AG20443 (cell line): ENCODE measurements around the gene GPR32.
"Not testable (repeated sequence)": the region's sequence is repeated elsewhere in the genome, so short reads cannot be mapped to it uniquely, and the experiment has no call there.

Source experiments
- DNase-seq: peaks from one replicate; pipeline ENCODE4 v3.0.0; 2012; ENCODE audit warnings: low spot score, mixed read lengths

The GPR32 gene

DNA sequence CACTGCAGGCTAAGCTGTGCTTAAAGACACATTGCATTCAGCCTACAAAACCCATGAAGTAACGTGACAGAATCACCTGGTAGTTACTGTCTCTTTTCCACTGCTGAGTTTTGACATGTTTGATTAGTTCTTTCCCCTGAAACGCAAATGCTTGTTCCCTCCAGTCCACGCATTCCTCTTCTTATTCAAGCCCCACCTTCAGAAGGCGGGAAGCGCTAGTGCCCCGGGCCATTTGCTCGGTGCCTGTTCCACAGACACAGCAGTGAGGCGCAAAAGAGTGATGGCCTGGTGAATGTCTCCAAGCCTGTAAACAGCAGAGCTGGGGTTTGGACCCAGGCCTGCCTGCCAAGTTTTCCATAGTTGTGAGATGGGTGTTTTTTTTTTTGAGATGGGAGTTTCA, 30.8 kb downstream of the GPR32 start:
- no peak for DNase-seq

DNA sequence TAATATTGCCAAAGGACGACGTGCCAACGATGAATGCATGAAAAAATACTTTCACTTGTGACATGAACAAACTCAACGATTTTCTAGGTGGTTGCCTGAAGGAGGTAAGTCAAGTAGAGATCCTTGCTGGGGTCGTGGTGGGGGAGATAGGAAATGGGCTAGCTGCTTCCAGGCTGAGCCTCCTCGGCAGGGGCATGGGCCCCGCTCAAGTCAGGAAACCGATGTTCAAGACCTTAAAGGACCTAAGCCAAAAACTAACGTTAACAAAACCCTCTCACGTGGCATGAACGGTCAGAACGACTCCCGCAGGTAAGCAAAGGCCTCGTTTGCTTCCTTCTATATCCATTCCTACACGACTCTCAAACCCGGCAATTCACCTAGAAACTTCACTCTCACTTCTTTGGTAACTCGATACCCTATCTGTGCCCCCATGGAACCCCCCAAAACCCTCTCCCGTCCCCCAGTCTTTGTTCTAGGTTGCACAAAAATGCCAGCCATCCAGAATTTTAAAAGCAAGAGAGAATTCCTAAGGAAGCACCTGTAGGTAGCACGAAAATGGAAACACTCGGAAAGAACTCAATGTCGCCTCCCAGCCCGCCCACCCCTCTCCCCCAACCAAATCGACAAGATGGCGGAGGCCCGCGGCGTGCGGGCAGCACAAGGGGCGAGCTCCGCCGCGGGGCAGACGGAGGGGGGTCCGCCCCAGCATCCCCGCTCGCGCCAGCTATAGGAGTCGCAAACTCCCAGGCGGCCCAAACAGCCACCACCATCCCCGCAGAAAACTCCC, 33.6 kb downstream of the GPR32 start:
- peak; percentile 39 for DNase-seq

DNA sequence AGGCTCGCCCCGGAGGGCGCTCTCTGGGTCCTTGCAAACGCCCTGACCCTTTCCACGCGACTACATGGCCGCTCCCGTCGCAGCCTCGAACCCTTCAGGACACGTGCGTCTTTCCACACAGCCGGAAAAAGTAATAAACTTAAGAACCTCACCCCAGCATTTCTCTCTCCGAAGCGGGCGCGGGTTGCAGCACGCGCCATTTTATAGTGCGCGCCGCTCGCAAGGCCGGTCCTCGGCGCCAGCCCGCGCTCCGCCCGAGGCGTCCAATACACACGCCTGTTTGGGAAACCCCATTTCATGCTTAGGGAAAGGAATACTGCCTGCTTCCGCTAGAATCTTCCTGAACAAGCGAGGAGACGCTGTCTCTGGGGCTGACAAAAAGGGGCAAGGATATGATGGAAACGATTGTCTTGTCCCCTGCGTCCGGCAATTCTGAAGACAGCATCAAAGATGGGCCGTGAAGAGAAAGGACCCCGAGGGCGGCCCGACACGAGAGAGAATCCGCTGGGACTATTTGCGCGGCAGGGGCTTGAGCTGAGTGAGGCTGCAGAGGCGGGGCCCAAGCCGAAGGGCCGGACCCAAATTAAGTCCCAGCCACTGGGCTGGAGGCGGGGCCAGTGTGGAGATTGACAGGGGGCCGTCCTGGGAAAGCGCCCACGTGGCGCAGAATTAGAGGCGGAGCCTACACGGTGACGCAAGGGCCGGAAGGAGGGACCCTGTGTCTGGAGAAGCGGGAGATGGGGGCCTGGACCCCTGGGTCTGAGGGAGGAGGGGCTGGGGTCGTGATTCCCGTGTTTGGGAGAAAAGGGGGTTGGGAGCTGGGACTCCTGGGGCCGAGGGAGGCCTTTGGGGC, 34.4 kb downstream of the GPR32 start:
- DNase-seq = peak; percentile 99

DNA sequence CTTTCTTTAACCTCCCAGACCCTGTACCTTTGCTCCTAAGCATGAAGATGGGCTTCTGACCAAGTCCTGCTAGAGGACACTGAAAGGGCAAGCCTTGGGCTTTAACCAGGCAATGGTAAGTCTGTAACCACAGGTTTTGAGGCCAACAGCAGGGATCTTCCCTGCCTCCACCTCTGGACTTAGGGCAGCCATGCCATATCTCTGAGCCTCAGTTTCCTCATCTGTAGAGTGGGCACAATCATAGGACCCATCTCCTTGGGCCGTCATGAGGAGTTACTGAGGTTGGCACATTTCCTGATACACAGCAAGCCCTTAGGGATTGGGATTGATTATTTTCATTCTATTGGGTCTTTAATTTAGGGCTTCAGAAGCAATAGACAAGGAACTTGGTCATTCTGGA, 38.6 kb downstream of the GPR32 start:
- no peak for DNase-seq

DNA sequence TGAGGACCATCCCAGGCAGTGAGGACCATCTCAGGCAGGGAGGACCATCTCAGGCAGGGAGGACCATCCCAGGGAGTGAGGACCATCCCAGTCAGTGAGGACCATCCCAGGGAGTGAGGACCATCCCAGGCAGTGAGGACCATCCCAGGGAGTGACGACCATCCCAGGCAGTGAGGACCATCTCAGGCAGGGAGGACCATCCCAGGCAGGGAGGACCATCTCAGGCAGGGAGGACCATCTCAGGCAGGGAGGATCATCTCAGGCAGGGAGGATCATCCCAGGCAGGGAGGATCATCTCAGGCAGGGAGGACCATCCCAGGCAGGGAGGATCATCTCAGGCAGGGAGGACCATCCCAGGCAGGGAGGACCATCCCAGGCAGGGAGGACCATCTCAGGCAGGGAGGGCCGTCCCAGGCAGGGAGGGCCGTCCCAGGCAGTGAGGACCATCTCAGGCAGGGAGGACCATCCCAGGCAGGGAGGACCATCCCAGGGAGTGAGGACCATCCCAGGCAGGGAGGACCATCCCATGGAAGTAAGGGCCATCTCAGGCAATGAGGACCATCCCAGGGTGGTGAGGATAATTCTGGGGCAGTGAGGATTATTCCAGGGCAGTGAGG, 41.5 kb downstream of the GPR32 start:
- not testable (repeated sequence) for DNase-seq

DNA sequence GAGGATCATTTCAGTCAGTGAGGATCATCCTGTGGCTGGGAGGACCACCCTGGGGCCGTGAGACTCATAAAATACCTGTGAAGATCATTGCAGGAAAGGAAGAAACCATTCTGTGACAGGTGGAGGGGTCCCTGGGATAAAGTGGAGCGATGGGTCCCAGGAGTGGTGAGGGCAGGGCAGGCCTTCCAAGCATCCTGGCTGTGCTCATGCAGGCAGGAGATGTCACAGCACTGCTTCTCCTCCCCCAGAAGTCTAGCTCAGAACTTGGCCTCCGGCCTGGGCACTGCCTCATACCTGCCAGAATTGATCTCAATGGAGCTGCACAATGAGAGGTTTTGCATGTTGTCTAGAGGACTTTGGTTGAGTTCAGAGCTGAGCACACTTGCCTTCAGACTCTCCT, 42.2 kb downstream of the GPR32 start:
- no peak for DNase-seq

DNA sequence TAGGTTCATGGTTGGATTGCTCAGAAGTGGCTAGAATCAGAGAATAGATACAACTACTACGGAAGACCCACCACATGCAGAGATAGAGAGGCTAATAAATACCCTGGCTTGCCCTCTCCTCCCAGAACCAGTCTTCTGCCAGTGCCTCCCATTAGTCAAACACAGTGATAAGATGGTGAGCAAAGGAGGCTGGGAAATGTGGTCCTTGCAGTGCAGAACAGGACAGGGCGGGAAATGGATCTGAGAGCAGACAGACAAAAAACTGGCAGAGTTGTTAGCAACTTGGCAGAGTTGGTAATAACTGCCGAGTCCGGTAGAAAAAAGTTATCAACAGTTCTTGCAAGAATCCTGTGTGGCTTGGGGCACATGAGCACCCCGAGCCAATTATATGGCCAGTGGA, 44.6 kb downstream of the GPR32 start:
- no peak for DNase-seq

DNA sequence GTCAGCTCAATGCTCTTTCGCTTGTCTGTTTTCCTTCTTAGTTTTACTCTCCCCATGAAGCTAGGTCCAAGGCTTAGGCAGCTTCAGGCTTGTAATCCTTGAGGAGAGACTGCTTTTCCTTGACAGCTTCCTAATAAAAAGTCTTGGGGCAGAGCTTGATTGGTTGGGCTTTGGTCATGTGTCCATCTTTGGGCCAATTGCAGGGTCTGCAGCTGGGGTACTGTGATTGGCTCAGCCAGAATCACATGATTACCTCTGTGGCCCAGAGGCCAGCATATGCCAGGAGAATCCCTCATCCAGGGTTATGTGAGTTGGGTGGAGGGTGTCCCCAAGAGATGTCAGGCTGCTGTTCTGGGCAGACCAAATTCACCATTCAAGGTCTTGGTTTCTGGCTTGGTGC, 45.2 kb downstream of the GPR32 start:
- DNase-seq = no peak

DNA sequence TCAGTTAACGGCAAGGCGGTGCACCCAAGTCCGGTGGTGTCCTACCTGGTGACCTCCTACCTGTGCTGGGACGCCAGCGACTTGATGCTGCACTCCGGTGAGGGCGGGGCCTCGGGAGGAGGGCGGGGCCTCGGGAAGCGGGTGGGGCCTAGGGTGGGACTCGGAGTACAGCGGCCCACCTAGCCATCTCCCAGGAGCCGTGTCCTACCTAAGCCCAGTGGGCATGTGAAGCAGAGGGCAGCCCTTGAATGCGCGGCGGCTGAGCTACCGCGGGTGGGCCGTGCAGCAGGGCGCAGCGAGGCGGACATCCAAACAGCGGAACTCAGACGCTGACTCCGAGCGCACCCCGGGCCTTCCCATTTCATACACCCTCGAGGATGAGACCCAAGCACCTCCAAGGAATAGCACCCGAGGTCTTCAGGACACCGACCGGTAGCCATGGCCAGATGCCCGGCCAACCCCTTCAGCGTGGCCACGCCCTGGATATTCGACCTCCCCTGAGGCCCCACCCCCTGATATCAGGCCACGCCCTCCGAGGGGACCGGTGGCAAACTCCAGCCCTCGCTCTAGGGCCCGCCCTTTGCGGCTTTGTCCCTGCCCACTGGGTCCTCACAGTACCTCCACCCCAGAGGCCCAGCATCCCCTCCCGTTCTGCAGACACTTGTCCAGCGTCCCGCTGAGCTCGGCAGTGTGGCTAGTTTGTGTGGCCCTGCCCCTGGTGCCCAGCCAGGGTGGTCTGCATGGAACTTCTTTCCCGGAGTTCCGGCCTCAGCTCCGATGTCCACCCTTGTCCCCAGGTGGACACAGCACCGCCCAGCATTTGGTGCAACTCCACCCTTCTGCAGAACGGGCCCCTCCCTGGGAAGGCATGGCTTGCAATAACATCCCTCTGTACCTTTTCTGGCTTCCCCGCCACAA, 47.9 kb downstream of the GPR32 start:
- DNase-seq = peak; percentile 67

DNA sequence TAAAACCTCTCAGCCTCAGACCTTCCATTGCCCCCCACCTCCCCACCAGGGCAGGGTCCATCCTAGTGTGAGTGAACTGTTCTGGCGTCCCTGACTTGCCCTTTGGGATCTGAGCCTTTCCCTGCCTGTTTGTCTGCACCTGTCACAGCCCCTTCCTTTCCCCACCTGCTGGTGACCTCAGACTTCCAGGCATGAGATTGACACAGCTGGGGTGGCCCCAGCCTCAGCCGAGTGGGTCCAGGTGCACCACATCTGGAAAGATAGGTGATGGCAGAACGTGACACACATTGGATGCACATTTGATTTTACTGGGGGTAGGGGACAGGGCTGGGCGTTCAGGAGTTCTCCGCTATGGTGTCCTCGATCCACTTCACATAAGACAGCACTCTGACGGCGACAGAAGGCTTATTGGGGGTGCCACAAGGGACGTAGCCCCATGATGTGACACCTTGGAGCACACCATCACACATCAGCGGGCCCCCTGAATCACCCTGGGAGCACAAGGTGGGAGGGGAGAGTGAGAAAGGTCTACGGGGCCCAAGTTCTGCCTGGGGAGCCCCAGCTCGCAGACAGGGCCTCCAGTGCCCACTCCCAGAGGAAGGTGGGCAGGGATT, 48.7 kb downstream of the GPR32 start:
- no peak for DNase-seq

DNA sequence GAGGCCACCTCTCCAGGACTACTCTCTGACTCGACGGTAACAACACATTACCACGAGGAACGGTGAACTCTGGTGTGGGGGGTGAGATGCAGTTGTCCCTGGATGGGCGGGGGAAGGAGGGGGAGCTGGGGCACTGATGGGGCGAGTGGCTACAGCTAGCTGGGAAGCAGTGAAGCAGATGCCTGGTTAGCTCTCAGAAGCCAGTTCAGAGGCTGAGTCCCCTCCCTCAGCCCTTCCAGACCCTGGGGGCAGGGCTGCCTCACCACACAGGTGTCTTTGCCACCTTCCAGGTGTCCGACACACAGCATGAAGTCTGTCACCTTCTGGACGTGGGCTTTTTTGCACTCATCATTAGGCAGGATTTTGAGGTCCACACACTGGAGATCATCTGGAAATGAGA, 49.4 kb downstream of the GPR32 start:
- DNase-seq = no peak

DNA sequence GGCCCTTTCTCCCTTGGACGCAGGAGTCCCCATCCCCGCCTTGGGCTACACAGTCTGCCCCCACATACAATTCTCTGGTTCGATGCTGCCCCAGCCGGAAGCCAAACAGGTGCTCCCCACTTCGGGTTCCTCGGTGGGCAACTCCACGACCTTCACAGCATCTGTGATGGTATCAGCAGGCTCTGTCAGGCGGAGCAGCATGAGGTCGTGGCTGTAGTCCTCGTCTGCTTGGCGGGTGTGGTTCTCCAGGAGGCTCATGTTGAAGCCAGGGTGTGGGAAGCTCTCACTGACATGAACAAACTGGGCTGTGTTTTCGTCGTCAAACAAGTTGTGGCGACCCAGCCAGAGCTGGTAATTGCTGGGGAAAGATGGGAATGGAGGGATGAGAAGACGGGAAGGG, 49.8 kb downstream of the GPR32 start:
- DNase-seq = no peak

DNA sequence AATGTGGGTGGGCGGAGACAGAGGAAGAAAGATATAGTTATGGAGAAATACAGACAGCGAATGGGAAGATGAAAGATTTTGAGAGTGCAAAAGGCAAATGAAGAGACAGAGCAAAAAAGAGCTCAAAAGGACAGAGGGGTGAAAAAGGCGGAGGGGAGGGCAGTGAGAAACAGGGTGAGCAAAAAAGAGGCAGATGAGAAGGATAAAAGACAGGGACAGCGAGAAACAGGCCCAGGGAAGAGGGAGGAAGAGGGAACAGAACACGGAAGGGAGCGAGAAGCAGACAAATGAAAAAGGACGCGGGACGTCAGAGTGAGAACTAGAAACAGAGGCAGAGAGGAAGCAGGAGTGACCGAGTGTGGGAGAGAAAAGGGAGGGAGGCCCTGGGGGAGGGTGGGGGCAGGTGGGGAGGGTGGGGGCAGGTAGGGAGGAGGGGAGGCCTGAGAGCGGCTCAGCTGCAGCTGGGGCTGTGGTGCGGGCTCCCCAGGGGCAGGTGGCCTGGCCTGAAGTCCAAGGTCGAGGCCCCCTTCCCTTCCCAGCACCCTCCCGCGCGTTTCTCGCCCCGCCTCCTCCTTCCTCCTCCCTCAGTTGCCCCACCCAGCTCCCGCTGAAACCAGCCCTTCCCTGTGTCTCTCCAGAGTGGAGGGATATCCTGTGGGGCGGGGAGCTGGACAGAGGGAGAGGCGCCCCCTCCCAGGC, 50.4 kb downstream of the GPR32 start:
- no peak for DNase-seq

DNA sequence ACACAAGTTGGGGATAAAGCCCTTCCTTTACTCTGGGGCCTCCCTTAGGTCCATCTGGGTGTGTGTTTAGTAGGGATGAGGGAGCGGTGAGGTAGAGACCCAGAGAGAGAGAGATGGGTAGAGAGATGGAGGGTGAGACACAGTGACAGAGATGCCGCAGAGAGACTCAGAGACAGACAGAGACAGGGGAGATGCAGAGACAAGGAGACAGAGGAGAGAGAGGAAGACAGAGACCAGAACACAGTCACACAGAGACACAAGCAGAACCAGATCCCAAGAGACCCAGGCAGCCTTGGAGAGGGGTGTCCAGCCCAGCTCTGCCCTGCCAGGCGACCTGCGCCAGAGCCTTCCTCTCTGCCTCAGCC, 51.0 kb downstream of the GPR32 start:
- DNase-seq = no peak
